CD14-positive monocyte (primary cell): ENCODE results near the gene SIX2. TPM values are rescaled to one million over a fixed set of nuclear protein-coding genes. Genes with fewer than 3 reads are reported as not detected.

ENCODE experiments used
- DNase-seq, 3 donors: peaks; one replicate each; pipeline ENCODE4 v3.0.0-alpha.2; 2011 to 2022
- H2AFZ ChIP-seq: 2 replicates; pipeline ENCODE4 v1.6.0; 2012; ENCODE audit warnings: mild to moderate bottlenecking, low read depth, low read length, inconsistent platforms; ENCODE audit not compliant: insufficient read depth, poor library complexity, severe bottlenecking
- H3K27ac ChIP-seq, 2 donors: 1 replicate in 1 of 2; 2 replicates in 1 of 2; pipeline ENCODE4 v1.5.1; 2012 to 2013; ENCODE audit warnings: low read length in 2 of 2, control low read depth in 1 of 2, inconsistent platforms in 1 of 2, low read depth in 1 of 2, mild to moderate bottlenecking in 1 of 2
- H3K27me3 ChIP-seq, 2 donors: one replicate each; pipeline versions ENCODE4 v1.6.0 to v1.6.1; 2011 to 2013; ENCODE audit warnings: low read length in 2 of 2; ENCODE audit not compliant: control insufficient read depth in 2 of 2, insufficient read depth in 2 of 2
- H3K36me3 ChIP-seq, 2 donors: replicated peaks in 1 of 2; 1 replicate in 1 of 2; 2 replicates in 1 of 2; pipeline versions ENCODE4 v1.5.1 to v1.6.1; 2012 to 2013; ENCODE audit warnings: low read length in 2 of 2, control low read depth in 1 of 2, inconsistent platforms in 1 of 2, mild to moderate bottlenecking in 1 of 2; ENCODE audit not compliant: insufficient read depth in 2 of 2, control insufficient read depth in 1 of 2
- H3K4me1 ChIP-seq, 2 donors: 1 replicate in 1 of 2; 2 replicates in 1 of 2; pipeline versions ENCODE4 v1.5.1 to v1.6.1; 2012 to 2013; ENCODE audit warnings: low read length in 2 of 2, control low read depth in 1 of 2, inconsistent platforms in 1 of 2, mild to moderate bottlenecking in 1 of 2, moderate library complexity in 1 of 2; ENCODE audit not compliant: insufficient read depth in 2 of 2, control insufficient read depth in 1 of 2
- H3K4me2 ChIP-seq: replicated peaks from 2 replicates; pipeline ENCODE3; 2012; ENCODE audit warnings: low read length, moderate library complexity, mild to moderate bottlenecking; ENCODE audit not compliant: poor library complexity, severe bottlenecking; ENCODE audit errors: extremely low read depth
- H3K4me3 ChIP-seq, 3 experiments: fragments of 200-600 bp in 1 of 3; sonication (generic) in 1 of 3; replicated peaks in 1 of 3; 1 replicate in 2 of 3; 2 replicates in 1 of 3; pipeline ENCODE4 v1.5.1; 2011 to 2013; ENCODE audit warnings: low read length in 3 of 3, mild to moderate bottlenecking in 3 of 3, control low read depth in 2 of 3, low read depth in 2 of 3, inconsistent platforms in 1 of 3, moderate library complexity in 1 of 3
- H3K79me2 ChIP-seq: 2 replicates; pipeline ENCODE4 v1.6.0; 2012; ENCODE audit warnings: mild to moderate bottlenecking, control low read depth, inconsistent platforms, low read length, moderate library complexity; ENCODE audit not compliant: insufficient read depth
- H3K9ac ChIP-seq: 2 replicates; pipeline ENCODE4 v1.6.0; 2017; ENCODE audit warnings: low read length, mild to moderate bottlenecking; ENCODE audit not compliant: insufficient read depth, poor library complexity, severe bottlenecking
- H3K9me3 ChIP-seq, 2 donors: replicated peaks in 1 of 2; 1 replicate in 1 of 2; 2 replicates in 1 of 2; pipeline versions ENCODE4 v1.5.1 to v1.6.1; 2012 to 2013; ENCODE audit warnings: low read length in 2 of 2, control low read depth in 1 of 2; ENCODE audit not compliant: control insufficient read depth in 1 of 2, insufficient read depth in 1 of 2
- H4K20me1 ChIP-seq: 2 replicates; pipeline ENCODE4 v1.6.0; 2012; ENCODE audit warnings: mild to moderate bottlenecking, low read length, control low read depth, moderate library complexity; ENCODE audit not compliant: insufficient read depth
- H3K27ac Mint-ChIP-seq, 7 donors: one replicate each; pipeline ENCODE4 v1.8.0; 2020; ENCODE audit warnings: mild to moderate bottlenecking in 7 of 7, mixed read lengths in 7 of 7, moderate library complexity in 6 of 7, inconsistent platforms in 2 of 7
- H3K27me3 Mint-ChIP-seq, 3 donors: one replicate each; pipeline ENCODE4 v1.8.0; 2021 to 2022; ENCODE audit warnings: low read depth in 3 of 3, mild to moderate bottlenecking in 3 of 3, mixed read lengths in 3 of 3, moderate library complexity in 3 of 3, inconsistent platforms in 1 of 3
- H3K36me3 Mint-ChIP-seq, 2 donors: one replicate each; pipeline ENCODE4 v1.8.0; 2020; ENCODE audit warnings: mixed read lengths in 2 of 2, inconsistent platforms in 1 of 2, mild to moderate bottlenecking in 1 of 2
- H3K4me1 Mint-ChIP-seq: one replicate; pipeline ENCODE4 v1.8.0; 2020; ENCODE audit warnings: mild to moderate bottlenecking, mixed read lengths
- H3K4me3 Mint-ChIP-seq, 2 donors: one replicate each; pipeline ENCODE4 v1.8.0; 2020; ENCODE audit warnings: mild to moderate bottlenecking in 2 of 2, mixed read lengths in 2 of 2, moderate library complexity in 1 of 2
- H3K9me3 Mint-ChIP-seq, 7 donors: one replicate each; pipeline ENCODE4 v1.8.0; 2020 to 2022; ENCODE audit warnings: mixed read lengths in 7 of 7, mild to moderate bottlenecking in 6 of 7, moderate library complexity in 6 of 7, inconsistent platforms in 2 of 7
- CTCF ChIP-seq: fragments of 200-600 bp; IDR thresholded peaks from one replicate; pipeline ENCODE4 v1.8.0; 2022; ENCODE audit warnings: antibody characterized with exemption, mild to moderate bottlenecking
- WGBS: methylation state at CpG from one replicate; pipeline ENCODE4 v1.1.5; 2013; ENCODE audit warnings: missing lambda C conversion rate; ENCODE audit not compliant: insufficient coverage; 5-methylcytosine and 5-hydroxymethylcytosine counted together
- intact Hi-C, 2 donors: fragments of 100-400 bp; cut with micrococcal nuclease; formaldehyde crosslinking; loops; one replicate each; pipeline versions ENCODE4 v1.15.0 to v1.15.1; 2023
- polyA plus RNA-seq, 3 donors: library from polyadenylated mRNA; depleted of rRNA in 1 of 3; unstranded in 2 of 3; stranded (reverse) in 1 of 3; fragments of 300-500 nt in 2 of 3; fragments of >200 nt in 1 of 3; fragmentation: Illumina TruSeq in 2 of 3; gene quantifications; 1 replicate in 2 of 3; 2 replicates in 1 of 3; pipeline ENCODE4 v1.2.3, GENCODE V29; 2012 to 2021

The SIX2 gene
- polyA plus RNA-seq, 3 donors = not detected

- Histone ChIP-seq H3K36me3 (no peaks in the 10 kb centered on the region), H2AFZ (no peak overlapping the region), H3K4me2 (no peak overlapping the region), H3K27ac (no peak overlapping the region), H3K4me1 (no peaks in the 10 kb centered on the region), H4K20me1 (no peaks in the 10 kb centered on the region), H3K9me3 (no peaks in the 10 kb centered on the region), H3K4me3 (no peak overlapping the region), H3K79me2 (no peaks in the 10 kb centered on the region), H3K27me3 (peaks cover 0 to 5% of the 10 kb centered on the region in 2 donors), H3K9ac (no peak overlapping the region)
- Mint-ChIP-seq H3K4me3 (no peak overlapping the region), H3K36me3 (no peaks in the 10 kb centered on the region), H3K4me1 (no peaks in the 10 kb centered on the region), H3K9me3 (no peaks in the 10 kb centered on the region), H3K27ac (no peak overlapping the region), H3K27me3 (peaks cover 11 to 37% (median 32%) of the 10 kb centered on the region in 3 donors)
- no peak for TF ChIP-seq CTCF
- intact Hi-C loops = no loop called here
- DNase-seq = peak in 1 of 3 donors; percentile 17
- no CpG with 5 or more reads among the region's 2 CpGs for WGBS
Observed at GRCh38 chr2:44965684-44966083, 43.6 kb downstream of the SIX2 start.

GRCh38 chr2:44964752-44965236, 44.5 kb downstream of the SIX2 start:
- Histone ChIP-seq H3K27ac (no peak overlapping the region), H3K36me3 (no peaks in the 10 kb centered on the region), H3K79me2 (no peaks in the 10 kb centered on the region), H3K9ac (no peak overlapping the region), H3K4me1 (no peaks in the 10 kb centered on the region), H4K20me1 (no peaks in the 10 kb centered on the region), H3K4me3 (no peak overlapping the region), H3K9me3 (no peaks in the 10 kb centered on the region), H2AFZ (no peak overlapping the region), H3K27me3 (peaks cover 0 to 5% of the 10 kb centered on the region in 2 donors), H3K4me2 (no peak overlapping the region)
- no peak overlapping the region for H3K4me3 Mint-ChIP-seq
- WGBS = 28% methylated on average over 10 of the region's 16 CpGs
- no peaks in the 10 kb centered on the region for H3K36me3 Mint-ChIP-seq
- no peak overlapping the region for H3K27ac Mint-ChIP-seq
- intact Hi-C loops = no loop called here
- H3K9me3 Mint-ChIP-seq = no peaks in the 10 kb centered on the region
- DNase-seq = no peak
- H3K4me1 Mint-ChIP-seq = no peaks in the 10 kb centered on the region
- peaks cover 16 to 38% (median 37%) of the 10 kb centered on the region in 3 donors for H3K27me3 Mint-ChIP-seq
- TF ChIP-seq CTCF = no peak
